A172 (cell line): ENCODE results near the gene DHFR. TPM values are rescaled to one million over a fixed set of nuclear protein-coding genes. Genes with fewer than 3 reads are reported as not detected.

ENCODE experiments used
- DNase-seq: peaks from one replicate; pipeline ENCODE4 v3.0.0-alpha.2; 2015; ENCODE audit warnings: low spot score
- total RNA-seq: library from RNA; depleted of rRNA; stranded (reverse); fragments of >200 nt; shearing (Covaris generic); gene quantifications from 2 replicates; pipeline ENCODE4 v1.2.3, GENCODE V29; 2014

Gene DHFR
- total RNA-seq, 1 experiment from 2014 or later, result 147 TPM

GRCh38 chr5:80655231-80655774, 520 bp upstream of the DHFR start:
- DNase-seq, result peak; percentile 30

- peak; percentile 14 for DNase-seq
Measured at GRCh38 chr5:80654054-80654390, 761 bp downstream of the DHFR start.

- no peak for DNase-seq
Measured at GRCh38 chr5:80653502-80653901, 1.3 kb downstream of the DHFR start.

- DNase-seq, result no peak
Measured at GRCh38 chr5:80646926-80647325, 7.9 kb downstream of the DHFR start.

- no peak for DNase-seq
Measured at GRCh38 chr5:80644900-80645299, 9.9 kb downstream of the DHFR start.

- DNase-seq, result no peak
Measured at GRCh38 chr5:80641353-80641752, 13.4 kb downstream of the DHFR start.

- no peak for DNase-seq
Measured at GRCh38 chr5:80634193-80634592, 20.6 kb downstream of the DHFR start.

GRCh38 chr5:80632700-80633099, 22.1 kb downstream of the DHFR start:
- no peak for DNase-seq

- DNase-seq, result no peak
Measured at GRCh38 chr5:80631278-80632259, 23.2 kb downstream of the DHFR start.

- no peak for DNase-seq
Measured at GRCh38 chr5:80629281-80629680, 25.5 kb downstream of the DHFR start.

- DNase-seq, result no peak
Measured at GRCh38 chr5:80625230-80625629, 29.6 kb downstream of the DHFR start.

GRCh38 chr5:80623999-80624398, 30.8 kb downstream of the DHFR start:
- DNase-seq, result no peak

GRCh38 chr5:80622756-80623155, 32.0 kb downstream of the DHFR start:
- no peak for DNase-seq

- no peak for DNase-seq
Measured at GRCh38 chr5:80620211-80620610, 34.6 kb downstream of the DHFR start.

GRCh38 chr5:80619086-80619485, 35.7 kb downstream of the DHFR start:
- peak; percentile 7 for DNase-seq

- no peak for DNase-seq
Measured at GRCh38 chr5:80618438-80618837, 36.3 kb downstream of the DHFR start.

- no peak for DNase-seq
Measured at GRCh38 chr5:80615266-80615914, 39.4 kb downstream of the DHFR start.

GRCh38 chr5:80609692-80610091, 45.1 kb downstream of the DHFR start:
- no peak for DNase-seq

GRCh38 chr5:80608731-80609130, 46.1 kb downstream of the DHFR start:
- DNase-seq, result no peak

- no peak for DNase-seq
Measured at GRCh38 chr5:80607832-80608231, 47.0 kb downstream of the DHFR start.

GRCh38 chr5:80607343-80607742, 47.4 kb downstream of the DHFR start:
- DNase-seq, result no peak

- DNase-seq, result no peak
Measured at GRCh38 chr5:80600943-80601693, 53.7 kb downstream of the DHFR start.
